H9 (cell line): ENCODE results near the gene ACADS. TPM values are rescaled to one million over a fixed set of nuclear protein-coding genes. Genes with fewer than 3 reads are reported as not detected.

ENCODE experiments used
- DNase-seq: peaks from one replicate; pipeline ENCODE4 v3.0.0-alpha.2; 2017
- H2AFZ ChIP-seq: one replicate; pipeline ENCODE4 v1.6.1; 2013; ENCODE audit warnings: mild to moderate bottlenecking, low read length, control low read depth, moderate library complexity
- H2AK5ac ChIP-seq: 2 replicates; pipeline ENCODE4 v1.6.1; 2013; ENCODE audit warnings: low read length, control low read depth, mixed read lengths; ENCODE audit not compliant: insufficient read length
- H2BK120ac ChIP-seq: one replicate; pipeline ENCODE4 v1.6.1; 2013; ENCODE audit warnings: low read depth, mild to moderate bottlenecking, low read length, control low read depth, inconsistent platforms; ENCODE audit not compliant: poor library complexity, severe bottlenecking
- H2BK12ac ChIP-seq: 2 replicates; pipeline ENCODE4 v1.6.1; 2013; ENCODE audit warnings: low read length, control low read depth, mixed read lengths, low read depth; ENCODE audit not compliant: insufficient read length
- H2BK15ac ChIP-seq: 2 replicates; pipeline ENCODE4 v1.6.1; 2013; ENCODE audit warnings: low read depth, low read length, control low read depth
- H2BK20ac ChIP-seq: one replicate; pipeline ENCODE4 v1.6.1; 2013; ENCODE audit warnings: low read depth, mild to moderate bottlenecking, low read length, control low read depth, inconsistent platforms; ENCODE audit not compliant: poor library complexity, severe bottlenecking
- H2BK5ac ChIP-seq: 2 replicates; pipeline ENCODE4 v1.6.1; 2013; ENCODE audit warnings: low read length, control low read depth, mixed read lengths; ENCODE audit not compliant: insufficient read length
- H3K14ac ChIP-seq: 2 replicates; pipeline ENCODE4 v1.6.1; 2013; ENCODE audit warnings: low read length, control low read depth; ENCODE audit not compliant: insufficient read depth
- H3K18ac ChIP-seq: 2 replicates; pipeline ENCODE4 v1.6.1; 2013; ENCODE audit warnings: low read depth, mild to moderate bottlenecking, mixed read lengths, low read length, control low read depth; ENCODE audit not compliant: insufficient read length
- H3K23ac ChIP-seq: 2 replicates; pipeline ENCODE4 v1.6.1; 2013; ENCODE audit warnings: low read length, control low read depth, mixed read lengths, low read depth; ENCODE audit not compliant: insufficient read length
- H3K23me2 ChIP-seq: 2 replicates; pipeline ENCODE4 v1.6.1; 2013; ENCODE audit warnings: low read depth, mild to moderate bottlenecking, mixed read lengths, low read length, control low read depth; ENCODE audit not compliant: insufficient read length, poor library complexity, severe bottlenecking
- H3K27ac ChIP-seq: 2 replicates; pipeline ENCODE4 v1.5.1; 2013; ENCODE audit warnings: low read length, control low read depth, mixed read lengths, low read depth; ENCODE audit not compliant: insufficient read length
- H3K27me3 ChIP-seq: 2 replicates; pipeline ENCODE4 v1.6.1; 2013; ENCODE audit warnings: low read length, control low read depth, inconsistent platforms; ENCODE audit not compliant: insufficient read depth
- H3K4ac ChIP-seq: 2 replicates; pipeline ENCODE4 v1.6.1; 2013; ENCODE audit warnings: low read depth, mild to moderate bottlenecking, control low read depth, inconsistent platforms, low read length, moderate library complexity
- H3K4me1 ChIP-seq: 2 replicates; pipeline ENCODE4 v1.6.1; 2013; ENCODE audit warnings: low read length, control low read depth, inconsistent platforms; ENCODE audit not compliant: insufficient read depth
- H3K4me2 ChIP-seq: 2 replicates; pipeline ENCODE4 v1.6.1; 2013; ENCODE audit warnings: low read length, control low read depth, mixed read lengths; ENCODE audit not compliant: insufficient read length, insufficient read depth
- H3K56ac ChIP-seq: 2 replicates; pipeline ENCODE4 v1.6.1; 2013; ENCODE audit warnings: low read depth, mild to moderate bottlenecking, mixed read lengths, low read length, control low read depth; ENCODE audit not compliant: insufficient read length
- H3K79me1 ChIP-seq: 2 replicates; pipeline ENCODE4 v1.6.1; 2013; ENCODE audit warnings: low read depth, mild to moderate bottlenecking, moderate library complexity, low read length, control low read depth, inconsistent platforms; ENCODE audit not compliant: insufficient read depth, poor library complexity, severe bottlenecking
- H3K79me2 ChIP-seq: 2 replicates; pipeline ENCODE4 v1.6.1; 2013; ENCODE audit warnings: low read length, control low read depth, inconsistent platforms; ENCODE audit not compliant: insufficient read depth
- H3K9ac ChIP-seq: 2 replicates; pipeline ENCODE4 v1.6.1; 2013; ENCODE audit warnings: low read length, control low read depth, mixed read lengths; ENCODE audit not compliant: insufficient read length; ENCODE audit errors: extremely low read depth
- H3K9me3 ChIP-seq: one replicate; pipeline ENCODE4 v1.6.1; 2013; ENCODE audit warnings: low read depth, low read length, inconsistent platforms; ENCODE audit not compliant: control insufficient read depth
- H3T11ph ChIP-seq: one replicate; pipeline ENCODE4 v1.6.1; 2013; ENCODE audit warnings: mild to moderate bottlenecking, low read length, control low read depth, inconsistent platforms
- H4K20me1 ChIP-seq: one replicate; pipeline ENCODE4 v1.6.1; 2013; ENCODE audit not compliant: control insufficient read depth, insufficient read length, insufficient read depth
- H4K5ac ChIP-seq: 2 replicates; pipeline ENCODE4 v1.6.1; 2013; ENCODE audit warnings: low read depth, mild to moderate bottlenecking, mixed read lengths, low read length, control low read depth; ENCODE audit not compliant: insufficient read length
- H4K8ac ChIP-seq: replicated peaks from 2 replicates; pipeline ENCODE4 v1.6.1; 2013; ENCODE audit warnings: low read length, control low read depth, mixed read lengths, low read depth; ENCODE audit not compliant: insufficient read length
- H4K91ac ChIP-seq: 2 replicates; pipeline ENCODE4 v1.6.1; 2013; ENCODE audit warnings: low read depth, mild to moderate bottlenecking, moderate library complexity, mixed read lengths, low read length, control low read depth; ENCODE audit not compliant: insufficient read length
- H3K27ac Mint-ChIP-seq, 3 experiments: 2 replicates in 2 of 3; 3 replicates in 1 of 3; pipeline ENCODE4 v1.8.0; 2020 to 2021; ENCODE audit warnings: mixed read lengths in 3 of 3, mild to moderate bottlenecking in 1 of 3, moderate library complexity in 1 of 3
- H3K27me3 Mint-ChIP-seq: 2 replicates; pipeline ENCODE4 v1.8.0; 2021; ENCODE audit warnings: low read depth, mild to moderate bottlenecking, moderate library complexity, mixed read lengths
- H3K36me3 Mint-ChIP-seq, 3 experiments: 2 replicates in 2 of 3; 3 replicates in 1 of 3; pipeline ENCODE4 v1.8.0; 2020 to 2021; ENCODE audit warnings: low read depth in 3 of 3, mixed read lengths in 3 of 3; ENCODE audit not compliant: insufficient read depth in 1 of 3
- H3K4me1 Mint-ChIP-seq, 2 experiments: 2 replicates each; pipeline ENCODE4 v1.8.0; 2020; ENCODE audit warnings: mixed read lengths in 2 of 2
- H3K4me3 Mint-ChIP-seq, 2 experiments: 2 replicates in 1 of 2; 3 replicates in 1 of 2; pipeline ENCODE4 v1.8.0; 2020 to 2021; ENCODE audit warnings: mild to moderate bottlenecking in 2 of 2, mixed read lengths in 2 of 2, moderate library complexity in 1 of 2
- H3K9me3 Mint-ChIP-seq, 2 experiments: 2 replicates in 1 of 2; 3 replicates in 1 of 2; pipeline ENCODE4 v1.8.0; 2020; ENCODE audit warnings: mild to moderate bottlenecking in 2 of 2, mixed read lengths in 2 of 2, moderate library complexity in 1 of 2
- WGBS: extraction: QIAGEN DNeasy Blood & Tissue Kit; methylation state at CpG from one replicate; pipeline ENCODE4 v1.1.7; 2013; ENCODE audit warnings: missing lambda C conversion rate, low lambda C conversion rate, mixed read lengths; ENCODE audit not compliant: insufficient read length; ENCODE audit errors: extremely low coverage; 5-methylcytosine and 5-hydroxymethylcytosine counted together
- total RNA-seq: library from RNA; stranded (reverse); gene quantifications from 2 replicates; pipeline ENCODE4 v1.2.1, GENCODE V29; 2021
- TF ChIP-seq, protein P1 (sequence below): fragments of 200-600 bp; sonication (generic); conservative IDR thresholded peaks from 3 replicates; pipeline ENCODE4 v1.8.0; 2021; ENCODE audit warnings: antibody characterized with exemption, mild to moderate bottlenecking

ACADS gene
- total RNA-seq, 1 experiment from 2014 or later, result 8.3 TPM

DNA sequence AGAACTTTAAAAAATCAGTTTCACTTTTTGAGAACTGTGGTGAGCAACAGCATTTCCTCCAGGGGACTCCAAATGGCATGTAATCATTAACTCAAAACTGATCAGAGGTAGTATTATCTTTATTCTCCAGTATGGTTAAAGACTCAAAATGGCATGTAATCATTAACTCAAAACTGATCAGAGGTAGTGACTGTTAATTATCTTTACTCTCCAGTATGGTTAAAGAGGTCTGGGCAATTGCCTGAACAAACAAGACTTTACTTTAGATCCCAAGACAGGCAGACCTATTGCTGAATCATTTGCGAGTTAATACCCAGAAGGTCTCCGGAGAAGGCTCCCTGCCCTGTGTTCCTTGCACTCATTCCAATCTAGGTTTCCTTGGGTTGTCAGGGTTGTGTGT lies 6.6 kb upstream of the ACADS start:
- no peaks in the 10 kb centered on the region for H4K20me1 ChIP-seq
- H3K4ac ChIP-seq, result no peak overlapping the region
- no peak overlapping the region for H4K91ac ChIP-seq
- H3K36me3 Mint-ChIP-seq, result peaks cover 53 to 94% (median 88%) of the 10 kb centered on the region in 3 experiments
- DNase-seq, result no peak
- H2AFZ ChIP-seq, result no peak overlapping the region
- H3T11ph ChIP-seq, result no peak overlapping the region
- no peak overlapping the region for H4K5ac ChIP-seq
- H3K9ac ChIP-seq, result no peak overlapping the region
- H3K56ac ChIP-seq, result no peak overlapping the region
- H3K27me3 ChIP-seq, result no peaks in the 10 kb centered on the region
- TF ChIP-seq, protein P1, sequence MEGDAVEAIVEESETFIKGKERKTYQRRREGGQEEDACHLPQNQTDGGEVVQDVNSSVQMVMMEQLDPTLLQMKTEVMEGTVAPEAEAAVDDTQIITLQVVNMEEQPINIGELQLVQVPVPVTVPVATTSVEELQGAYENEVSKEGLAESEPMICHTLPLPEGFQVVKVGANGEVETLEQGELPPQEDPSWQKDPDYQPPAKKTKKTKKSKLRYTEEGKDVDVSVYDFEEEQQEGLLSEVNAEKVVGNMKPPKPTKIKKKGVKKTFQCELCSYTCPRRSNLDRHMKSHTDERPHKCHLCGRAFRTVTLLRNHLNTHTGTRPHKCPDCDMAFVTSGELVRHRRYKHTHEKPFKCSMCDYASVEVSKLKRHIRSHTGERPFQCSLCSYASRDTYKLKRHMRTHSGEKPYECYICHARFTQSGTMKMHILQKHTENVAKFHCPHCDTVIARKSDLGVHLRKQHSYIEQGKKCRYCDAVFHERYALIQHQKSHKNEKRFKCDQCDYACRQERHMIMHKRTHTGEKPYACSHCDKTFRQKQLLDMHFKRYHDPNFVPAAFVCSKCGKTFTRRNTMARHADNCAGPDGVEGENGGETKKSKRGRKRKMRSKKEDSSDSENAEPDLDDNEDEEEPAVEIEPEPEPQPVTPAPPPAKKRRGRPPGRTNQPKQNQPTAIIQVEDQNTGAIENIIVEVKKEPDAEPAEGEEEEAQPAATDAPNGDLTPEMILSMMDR, result no peak
- no peaks in the 10 kb centered on the region for H3K9me3 Mint-ChIP-seq
- H3K23me2 ChIP-seq, result no peaks in the 10 kb centered on the region
- H3K23ac ChIP-seq, result no peak overlapping the region
- H3K4me1 Mint-ChIP-seq, result 0 out of 4 replicates have a peak, but pooled peaks cover 0 to under 1% of the 10 kb centered on the region in 2 experiments
- H2BK120ac ChIP-seq, result no peak overlapping the region
- H3K79me1 ChIP-seq, result no peaks in the 10 kb centered on the region
- H3K79me2 ChIP-seq, result no peaks in the 10 kb centered on the region
- no peak overlapping the region for H3K4me3 Mint-ChIP-seq
- H3K27me3 Mint-ChIP-seq, result no peaks in the 10 kb centered on the region
- H4K8ac ChIP-seq, result no peak overlapping the region
- no peak overlapping the region for H3K27ac Mint-ChIP-seq
- no peak overlapping the region for H3K18ac ChIP-seq
- no peak overlapping the region for H3K14ac ChIP-seq
- no peak overlapping the region for H2BK20ac ChIP-seq
- WGBS, result no CpG with 5 or more reads among the region's 2 CpGs
- no peaks in the 10 kb centered on the region for H3K9me3 ChIP-seq
- no peak overlapping the region for H2BK5ac ChIP-seq
- H3K4me2 ChIP-seq, result no peak overlapping the region
- H2BK15ac ChIP-seq, result no peak overlapping the region
- H3K4me1 ChIP-seq, result no peaks in the 10 kb centered on the region
- H2BK12ac ChIP-seq, result no peak overlapping the region
- H3K27ac ChIP-seq, result no peak overlapping the region
- H2AK5ac ChIP-seq, result no peak overlapping the region
